ENCODE data around the gene PDE3B.

The PDE3B gene

DNA sequence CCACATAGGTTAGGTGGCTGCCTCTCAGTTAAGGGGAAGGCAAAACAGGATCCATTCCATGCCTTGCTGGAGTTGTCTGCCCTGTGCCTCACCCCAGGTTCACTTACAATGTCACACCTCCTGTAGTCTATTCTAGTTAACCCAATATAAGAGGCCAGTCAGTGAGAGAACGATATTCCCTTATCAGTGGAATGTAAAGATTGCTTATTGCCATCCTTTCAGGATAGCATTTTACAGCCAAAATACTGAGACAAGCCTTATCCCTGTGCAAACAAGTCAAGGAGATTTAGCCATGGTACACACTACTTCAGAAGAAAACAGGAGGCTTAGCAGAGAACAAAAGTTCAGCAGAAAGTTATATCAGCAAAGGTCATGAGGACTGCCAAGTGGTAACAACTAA lies 242.9 kb downstream of the PDE3B start:
- DNase-seq (ENCODE audit: low spot score) = no peak

DNA sequence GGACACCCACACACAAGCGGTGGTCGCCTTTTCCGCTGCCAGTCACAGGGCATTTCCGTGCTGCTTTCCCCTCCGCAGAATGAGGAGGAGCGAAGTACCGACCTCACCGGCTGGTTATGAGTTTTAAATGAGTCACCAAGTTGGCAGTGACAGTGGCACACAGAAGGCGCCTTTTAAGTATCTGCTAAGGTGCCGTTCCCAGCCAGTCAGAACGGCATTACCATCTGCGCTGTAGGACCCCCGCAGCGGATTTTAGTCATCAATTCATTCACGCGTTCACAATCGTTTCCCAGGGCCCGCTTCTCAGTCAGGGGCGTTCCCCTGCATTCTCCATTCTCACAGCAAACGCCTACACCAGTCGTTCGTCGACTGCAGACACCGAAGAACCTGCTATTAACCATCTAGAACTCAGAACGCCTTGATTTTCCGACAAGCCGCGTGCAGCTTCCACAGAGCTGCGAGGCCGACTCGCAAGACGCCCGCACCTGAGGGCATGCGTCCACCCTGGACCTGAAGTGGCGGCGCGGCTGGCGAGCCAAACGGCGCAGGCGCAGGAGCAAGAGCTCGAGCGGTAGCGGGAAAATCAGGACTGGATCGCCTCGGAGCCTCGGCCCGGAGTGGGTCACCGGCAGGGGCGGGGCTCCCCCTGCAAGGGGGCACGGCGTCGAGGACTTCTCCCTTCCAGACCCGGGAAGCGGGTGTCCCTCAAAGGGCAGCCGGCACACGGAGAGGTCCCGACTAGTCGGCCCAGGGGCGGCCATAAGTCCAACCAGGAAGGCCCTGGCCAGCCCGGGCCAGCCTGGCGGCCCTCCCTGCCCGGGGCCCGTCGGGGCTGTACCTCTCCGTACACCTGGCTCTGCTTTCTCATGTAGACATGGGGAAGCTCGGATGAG lies 247.8 kb downstream of the PDE3B start:
- DNase-seq (ENCODE audit: low spot score) = peak; percentile 97

DNA sequence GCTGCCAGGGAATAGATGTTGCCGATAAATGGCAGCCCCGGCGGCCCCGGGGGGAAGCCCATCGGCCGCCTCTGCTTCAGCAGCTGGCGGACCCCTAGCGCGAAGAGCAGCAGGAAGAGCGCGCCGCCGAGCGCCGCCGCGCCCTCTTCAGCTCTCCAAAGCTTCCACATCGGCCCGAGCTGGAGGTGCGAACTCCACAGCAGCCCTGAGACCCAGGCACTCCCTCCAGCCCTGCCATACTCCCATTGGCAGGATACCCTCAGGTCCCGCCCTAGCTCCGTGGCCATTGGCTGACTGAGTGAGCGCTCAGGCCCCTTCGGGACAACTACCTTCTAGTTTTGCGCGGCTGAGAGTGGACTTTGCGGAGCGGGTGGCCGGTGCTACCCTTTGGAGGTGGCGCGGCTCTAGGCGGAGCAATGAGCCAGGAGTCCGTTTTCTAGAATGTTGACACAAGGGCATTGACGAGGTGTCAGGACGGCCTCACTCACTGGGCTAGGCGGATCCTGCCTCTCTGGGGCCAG lies 248.5 kb downstream of the PDE3B start, which contains the start of gene CYP2R1:
Gene CYP2R1, minus strand, starts transcription at position 196 of the 521 bp plus-strand sequence. Its CDS starts 26 bp downstream, at position 170.
- DNase-seq (ENCODE audit: low spot score) = peak; percentile 99

- no peak for DNase-seq (ENCODE audit: low spot score)
Observed at GRCh38 chr11:14892577-14892976, 249.0 kb downstream of the PDE3B start.

DNA sequence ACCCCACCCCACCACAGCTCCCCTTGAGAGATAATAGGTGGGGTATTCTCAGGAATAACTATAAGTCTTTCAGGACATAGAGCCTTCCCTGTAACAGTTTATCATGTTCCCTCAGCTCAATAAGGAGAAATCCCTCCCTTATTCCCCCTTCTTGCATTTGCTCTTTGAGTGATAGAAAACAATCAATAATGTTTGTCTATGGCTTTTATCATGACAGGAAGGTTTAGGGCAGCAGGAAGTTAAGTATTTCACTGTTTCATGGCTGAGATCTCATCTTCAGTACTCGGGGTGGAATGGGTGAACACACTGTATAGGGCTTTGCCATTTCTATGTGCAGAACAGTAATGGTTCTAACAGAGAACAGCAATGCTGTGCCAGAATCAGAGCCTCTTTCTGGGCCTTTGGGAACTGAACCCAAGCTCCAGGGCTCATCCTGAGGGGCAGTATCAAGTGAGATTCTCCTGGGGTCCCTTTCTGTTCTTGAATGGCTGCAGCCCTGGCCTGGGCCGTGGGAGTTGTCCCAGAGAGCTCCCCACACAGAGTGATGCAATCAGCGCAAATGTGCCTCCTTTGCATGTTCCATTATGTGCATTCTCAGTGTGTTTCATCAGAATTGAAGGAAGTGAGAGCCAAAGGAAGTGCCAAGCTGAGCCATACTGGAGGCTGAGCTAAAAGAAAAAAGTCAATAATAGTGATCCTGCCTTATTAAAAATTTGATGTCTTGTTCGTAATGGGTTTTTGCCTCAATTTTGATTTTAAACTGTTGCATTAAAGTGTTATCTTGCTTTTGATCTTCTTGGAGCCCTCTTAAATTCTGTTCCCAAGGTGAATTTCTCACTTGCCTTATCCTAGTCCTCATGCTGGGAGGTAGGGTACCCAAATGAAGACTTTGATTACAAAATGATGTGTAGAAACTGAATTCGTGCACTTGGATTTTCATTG lies 251.3 kb downstream of the PDE3B start:
- DNase-seq (ENCODE audit: low spot score) = peak; percentile 17

DNA sequence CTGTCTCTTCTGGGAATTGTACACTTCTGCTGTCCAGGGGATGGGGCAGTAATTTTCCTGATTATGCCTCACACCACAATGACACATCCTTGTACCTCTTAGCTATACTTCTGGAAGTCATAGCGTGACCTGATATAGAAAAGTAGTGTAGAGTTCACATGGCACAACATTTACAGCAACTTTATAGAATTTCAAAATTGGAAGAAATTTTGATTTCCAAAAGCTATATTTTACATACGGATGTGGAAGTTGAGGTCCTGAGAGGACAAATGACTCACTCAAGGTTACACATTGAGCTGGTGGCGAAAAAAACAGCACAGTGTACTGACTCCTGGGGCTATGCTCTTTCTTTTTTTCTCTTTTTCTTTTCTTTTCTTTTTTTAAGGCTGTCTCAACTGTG lies 254.8 kb downstream of the PDE3B start:
- peak; percentile 20 for DNase-seq (ENCODE audit: low spot score)

DNA sequence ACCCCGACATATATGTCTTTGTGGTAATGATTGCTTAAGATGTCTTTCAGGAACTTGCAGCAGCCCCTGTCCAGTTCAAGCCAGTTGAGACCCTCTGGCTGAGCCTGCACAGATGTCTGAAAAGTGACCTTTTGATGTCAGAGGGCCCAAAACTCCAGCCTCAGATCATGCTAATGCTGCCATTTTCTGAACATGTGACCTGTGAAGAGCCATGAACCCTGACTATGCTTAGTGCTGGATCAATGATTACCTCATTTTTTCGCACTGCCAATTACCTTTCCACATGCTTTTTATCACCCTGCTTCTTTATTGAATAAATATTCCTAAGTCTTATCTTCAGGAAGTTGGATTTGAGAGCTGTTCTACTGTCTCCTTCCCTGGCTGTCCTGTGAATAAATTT lies 255.3 kb downstream of the PDE3B start:
- no peak for DNase-seq (ENCODE audit: low spot score)

- peak; percentile 80 for DNase-seq (ENCODE audit: low spot score)
Observed at GRCh38 chr11:14902650-14903350, 259.2 kb downstream of the PDE3B start.

GRCh38 chr11:14904745-14905103 lies 261.1 kb downstream of the PDE3B start:
- peak; percentile 83 for DNase-seq (ENCODE audit: low spot score)

GRCh38 chr11:14905104-14906033 lies 261.8 kb downstream of the PDE3B start:
- peak; percentile 69 for DNase-seq (ENCODE audit: low spot score)

DNA sequence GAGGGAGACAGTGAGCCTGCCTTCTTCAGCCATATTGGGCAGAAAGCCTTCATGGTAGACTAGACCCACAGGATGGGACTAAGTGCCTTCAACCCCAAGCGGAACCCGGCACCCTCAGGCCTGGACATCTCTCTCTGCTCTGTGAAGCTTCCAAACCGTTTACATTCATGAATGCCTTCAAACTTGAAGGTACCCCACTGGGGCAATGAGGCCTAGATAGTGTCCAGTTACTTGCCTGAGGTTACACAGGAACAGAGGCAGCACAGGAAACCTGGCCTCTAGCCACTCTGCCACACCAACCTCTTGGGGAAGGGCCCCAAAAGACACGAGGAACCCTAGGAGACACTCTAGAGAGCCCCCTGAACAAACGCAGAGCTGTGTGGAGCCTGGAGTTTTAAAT lies 263.0 kb downstream of the PDE3B start:
- DNase-seq (ENCODE audit: low spot score) = no peak

DNA sequence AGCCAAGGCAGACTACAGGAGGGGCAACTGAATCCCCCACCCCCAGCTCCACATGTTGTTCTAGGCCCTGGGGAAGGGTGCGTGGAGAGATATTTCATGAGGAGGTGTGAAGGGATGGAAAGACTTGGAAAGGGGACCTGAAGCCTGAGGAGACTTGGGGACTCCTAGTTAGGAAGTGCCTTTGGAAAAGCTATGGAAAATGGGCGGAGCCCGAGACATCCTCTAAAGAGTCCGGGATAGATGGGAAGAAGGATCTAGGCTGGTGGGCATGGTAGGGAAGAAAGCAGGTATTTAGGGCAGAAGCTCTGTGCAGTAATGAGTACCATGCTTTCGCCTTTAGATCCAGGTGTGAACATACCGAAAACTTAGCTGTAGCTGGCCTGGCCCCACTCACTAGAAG lies 263.4 kb downstream of the PDE3B start:
- no peak for DNase-seq (ENCODE audit: low spot score)

DNA sequence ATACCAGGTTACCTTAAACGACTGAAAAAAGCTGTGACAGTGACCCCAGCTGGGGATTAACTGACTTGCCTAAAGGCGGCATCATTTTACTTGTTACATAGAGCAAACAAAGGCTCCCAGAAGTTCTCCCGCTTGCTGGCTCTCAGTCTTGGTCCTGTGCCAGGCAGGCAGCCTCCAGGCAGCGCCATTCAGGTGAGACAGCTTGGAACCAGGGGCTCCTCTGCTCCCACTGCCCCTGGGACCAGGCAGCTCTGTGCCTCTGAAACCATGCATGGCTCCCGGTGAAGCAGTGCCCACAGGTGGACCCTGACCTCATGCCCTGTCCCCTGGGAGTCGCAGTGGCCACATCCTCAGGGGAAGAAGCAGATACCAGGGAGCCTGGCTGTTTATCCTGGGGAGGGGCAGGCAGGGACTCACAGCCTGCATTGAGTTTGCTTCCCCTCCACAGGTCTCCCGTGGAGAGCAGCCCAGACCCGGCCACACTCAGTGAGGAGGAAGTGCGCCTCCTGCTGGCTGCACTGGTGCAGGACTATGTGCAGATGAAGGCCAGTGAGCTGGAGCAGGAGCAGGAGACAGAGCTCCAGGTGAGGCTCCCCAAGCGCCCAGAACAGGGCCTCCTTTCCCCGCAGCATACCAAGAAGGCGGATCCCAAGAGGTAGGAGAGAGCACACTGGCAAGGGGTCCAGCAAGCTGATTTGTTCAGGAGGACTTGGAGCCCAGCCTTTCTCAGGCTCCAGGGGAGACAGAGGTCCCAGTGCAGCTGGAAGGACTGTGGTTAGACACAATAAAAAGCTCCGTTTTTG lies 264.0 kb downstream of the PDE3B start:
- DNase-seq (ENCODE audit: low spot score) = peak; percentile 62

GRCh38 chr11:14908214-14908880 lies 264.7 kb downstream of the PDE3B start:
- peak; percentile 63 for DNase-seq (ENCODE audit: low spot score)

DNA sequence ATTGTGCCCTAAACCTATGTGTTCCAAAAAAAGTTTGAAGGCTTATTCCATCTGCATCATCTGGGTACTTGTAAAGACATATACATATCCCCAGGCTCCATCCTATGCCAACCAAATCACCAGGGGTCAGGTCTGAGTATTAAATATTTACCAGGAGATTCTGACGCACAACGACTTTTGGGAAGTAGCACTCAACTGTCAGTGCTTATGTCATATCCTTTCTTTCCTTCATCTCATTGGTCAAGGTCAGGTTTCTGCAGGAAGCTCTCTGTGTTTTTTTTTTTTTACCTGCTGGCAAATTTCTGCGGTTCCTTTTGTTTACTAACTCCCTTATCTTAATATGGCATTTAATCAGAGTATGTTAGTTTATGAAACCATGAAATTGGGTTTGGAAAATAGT lies 270.9 kb downstream of the PDE3B start:
- no peak for DNase-seq (ENCODE audit: low spot score)

DNA sequence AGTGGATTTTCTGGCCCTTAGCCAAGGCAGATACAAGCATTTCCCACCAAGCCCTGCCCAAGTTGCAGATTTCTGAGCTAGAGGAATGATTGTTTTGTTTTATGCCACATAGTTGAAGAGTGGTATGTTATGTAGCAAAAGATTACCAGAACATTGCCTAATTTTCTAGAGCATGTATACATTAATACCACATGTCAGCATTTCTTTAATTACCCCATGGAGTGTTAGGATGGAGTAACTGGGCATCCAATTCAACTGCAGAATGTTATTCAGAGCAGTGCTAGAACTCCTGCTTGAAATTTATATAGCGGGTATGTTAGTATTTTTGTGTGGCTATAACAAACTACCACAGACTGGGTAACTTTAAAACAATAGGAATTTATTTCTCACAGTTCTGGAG lies 272.8 kb downstream of the PDE3B start:
- no peak for DNase-seq (ENCODE audit: low spot score)
